Activated CD8-positive, alpha-beta memory T cell treated with anti-CD3 and anti-CD28 coated beads, Interleukin-2, amount 50 U/mL, for 1 hour (primary cell): ENCODE results near the gene HEYL.

Source experiments
- DNase-seq: peaks from one replicate; pipeline ENCODE4 v3.0.0-alpha.2; 2020; ENCODE audit errors: extremely low read depth

HEYL gene

GRCh38 chr1:39666772-39667171 lies 27.3 kb upstream of the HEYL start:
- DNase-seq, result no peak

- DNase-seq, result no peak
Measured at GRCh38 chr1:39663559-39663958, 24.1 kb upstream of the HEYL start.

GRCh38 chr1:39662861-39663260 lies 23.4 kb upstream of the HEYL start:
- no peak for DNase-seq

- DNase-seq, result no peak
Measured at GRCh38 chr1:39659538-39659937, 20.1 kb upstream of the HEYL start.

GRCh38 chr1:39659110-39659509 lies 19.7 kb upstream of the HEYL start:
- DNase-seq, result no peak

GRCh38 chr1:39657923-39658485 lies 18.6 kb upstream of the HEYL start:
- no peak for DNase-seq

- DNase-seq, result no peak
Measured at GRCh38 chr1:39657402-39657801, 18.0 kb upstream of the HEYL start.

- DNase-seq, result no peak
Measured at GRCh38 chr1:39656391-39656790, 16.9 kb upstream of the HEYL start.

- no peak for DNase-seq
Measured at GRCh38 chr1:39655578-39656268, 16.3 kb upstream of the HEYL start.

GRCh38 chr1:39654291-39654690 lies 14.8 kb upstream of the HEYL start:
- DNase-seq, result no peak

- DNase-seq, result peak; percentile 22
Measured at GRCh38 chr1:39653546-39654031, 14.1 kb upstream of the HEYL start.

GRCh38 chr1:39652554-39652953 lies 13.1 kb upstream of the HEYL start:
- no peak for DNase-seq

- DNase-seq, result no peak
Measured at GRCh38 chr1:39652105-39652504, 12.7 kb upstream of the HEYL start.

- DNase-seq, result no peak
Measured at GRCh38 chr1:39650431-39650830, 11.0 kb upstream of the HEYL start.

GRCh38 chr1:39649636-39650185 lies 10.3 kb upstream of the HEYL start:
- DNase-seq, result no peak

GRCh38 chr1:39648496-39648895 lies 9.1 kb upstream of the HEYL start:
- no peak for DNase-seq

GRCh38 chr1:39647247-39647646 lies 7.8 kb upstream of the HEYL start:
- no peak for DNase-seq

- DNase-seq, result no peak
Measured at GRCh38 chr1:39646232-39647081, 7.0 kb upstream of the HEYL start.

GRCh38 chr1:39645411-39646043 lies 6.1 kb upstream of the HEYL start:
- DNase-seq, result no peak

- no peak for DNase-seq
Measured at GRCh38 chr1:39643705-39644104, 4.3 kb upstream of the HEYL start.

GRCh38 chr1:39642796-39643195 lies 3.4 kb upstream of the HEYL start:
- no peak for DNase-seq

- no peak for DNase-seq
Measured at GRCh38 chr1:39640861-39641260, 1.4 kb upstream of the HEYL start.
